LNCaP clone FGC (cell line): ENCODE measurements around the gene DEPDC5.
"Not testable (repeated sequence)": the region's sequence is repeated elsewhere in the genome, so short reads cannot be mapped to it uniquely, and the experiment has no call there.

ENCODE experiments used
- DNase-seq: peaks from one replicate; pipeline ENCODE4 v3.0.0-alpha.2; 2011; ENCODE audit warnings: low read depth
- H3K4me3 ChIP-seq: 2 replicates; pipeline ENCODE4 v1.5.1; 2011; ENCODE audit warnings: mild to moderate bottlenecking, low read depth, low read length, control low read depth
- CTCF ChIP-seq: IDR thresholded peaks from 2 replicates; pipeline ENCODE4 v1.5.1; 2012; ENCODE audit warnings: mild to moderate bottlenecking; ENCODE audit not compliant: control insufficient read depth, insufficient read depth; ENCODE audit errors: extremely low read depth

DEPDC5 gene

GRCh38 chr22:31749636-31750364 lies 4.0 kb upstream of the DEPDC5 start, which contains the start of gene PRR14L:
PRR14L (minus strand) TSS chr22:31750132; CDS start chr22:31738860, 11,272 bp downstream.
- TF ChIP-seq CTCF, result no peak
- DNase-seq, result peak; percentile 72
- H3K4me3 ChIP-seq, result peak within 1 kb of the TSS; percentile 96

- TF ChIP-seq CTCF, result no peak
- no peak for DNase-seq
- peak overlapping the region; percentile 96 for H3K4me3 ChIP-seq
Observed at GRCh38 chr22:31750365-31751284, 3.2 kb upstream of the DEPDC5 start.

DNA sequence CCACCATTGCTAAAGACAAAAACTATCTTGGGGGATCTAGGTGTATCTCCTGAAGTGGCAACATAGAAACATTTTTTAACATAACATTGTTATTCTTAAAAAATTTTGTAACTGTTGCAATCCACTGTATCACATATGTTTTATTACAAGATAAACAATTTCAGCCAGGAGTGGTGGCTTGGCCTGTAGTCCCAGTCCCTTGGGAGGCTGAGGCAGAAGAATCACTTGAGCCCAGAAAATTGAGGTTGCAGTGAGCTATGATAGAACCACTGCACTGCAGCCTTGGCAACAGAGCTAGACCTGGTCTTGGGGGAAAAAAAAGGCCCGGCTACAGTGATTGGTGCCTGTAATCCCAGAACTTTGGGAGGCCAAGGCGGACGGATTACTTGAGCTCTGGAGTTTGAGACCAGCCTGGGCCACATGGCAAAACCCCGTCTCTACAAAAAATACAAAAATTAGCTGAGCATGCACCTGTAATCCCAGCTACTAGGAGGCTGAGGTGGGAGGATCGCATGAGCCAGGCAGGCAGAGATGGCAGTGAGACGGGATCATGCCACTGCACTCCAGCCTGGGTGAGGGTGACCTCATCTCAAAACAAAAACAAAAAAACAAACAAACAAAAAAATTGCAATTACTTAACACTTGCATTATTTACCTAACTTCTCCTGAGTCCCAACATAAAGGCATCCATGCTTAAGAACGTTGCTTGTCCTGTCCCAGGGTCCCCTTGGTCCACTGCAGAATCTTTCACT lies 1.5 kb upstream of the DEPDC5 start:
- DNase-seq, result no peak
- TF ChIP-seq CTCF, result no peak
- no peak overlapping the region for H3K4me3 ChIP-seq

DNA sequence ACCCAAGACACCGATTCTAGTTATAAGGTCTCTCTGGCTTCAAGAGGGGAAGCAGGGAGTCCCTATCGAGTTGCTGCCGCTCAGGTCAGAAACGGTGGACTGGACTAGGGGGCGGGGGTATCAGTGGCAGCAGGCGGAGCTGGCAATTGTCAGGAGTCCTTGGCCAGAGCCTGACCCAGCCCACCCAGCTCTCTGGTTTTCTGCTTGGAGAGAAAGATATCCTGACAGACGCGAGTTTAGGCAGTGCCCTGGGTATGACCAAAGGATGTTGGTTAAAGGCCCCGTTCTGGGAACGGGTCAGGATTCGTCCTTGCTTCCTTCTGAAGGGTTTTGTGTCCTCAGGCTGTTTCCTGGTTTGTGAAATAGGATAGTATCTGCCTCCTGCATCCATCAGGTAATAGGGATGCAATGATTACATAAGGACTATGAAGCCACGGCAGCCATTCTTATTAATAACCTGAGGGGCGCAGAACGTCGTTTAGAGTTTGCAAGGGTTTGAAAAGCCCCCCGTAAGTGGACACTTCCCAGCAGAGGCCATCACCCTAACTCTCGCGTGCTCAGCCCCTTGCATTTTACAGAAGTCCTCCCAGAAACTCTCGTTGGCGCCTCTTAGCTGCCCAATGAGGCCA lies 700 bp upstream of the DEPDC5 start:
- DNase-seq, result no peak
- peak overlapping the region; percentile 82 for H3K4me3 ChIP-seq
- no peak for TF ChIP-seq CTCF

DNA sequence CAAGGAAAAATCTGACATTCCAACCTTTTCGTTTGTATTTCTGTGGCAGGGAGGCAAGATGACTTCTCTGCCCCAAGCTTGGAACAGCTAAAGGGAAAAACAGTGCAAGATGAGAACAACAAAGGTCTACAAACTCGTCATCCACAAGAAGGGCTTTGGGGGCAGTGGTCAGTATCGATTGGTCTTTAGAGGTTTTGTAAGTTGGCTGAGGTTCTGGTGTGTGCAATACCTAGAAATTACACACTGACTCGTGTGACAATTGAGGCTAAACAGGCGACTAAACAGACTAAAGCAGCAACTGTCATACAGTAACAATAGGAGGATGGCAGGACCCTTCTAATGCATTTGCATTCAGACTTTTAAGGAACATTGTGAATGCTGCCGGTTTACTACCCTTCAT lies 994 bp downstream of the DEPDC5 start:
- no peak for DNase-seq
- H3K4me3 ChIP-seq, result peak overlapping the region; percentile 82
- TF ChIP-seq CTCF, result no peak

DNA sequence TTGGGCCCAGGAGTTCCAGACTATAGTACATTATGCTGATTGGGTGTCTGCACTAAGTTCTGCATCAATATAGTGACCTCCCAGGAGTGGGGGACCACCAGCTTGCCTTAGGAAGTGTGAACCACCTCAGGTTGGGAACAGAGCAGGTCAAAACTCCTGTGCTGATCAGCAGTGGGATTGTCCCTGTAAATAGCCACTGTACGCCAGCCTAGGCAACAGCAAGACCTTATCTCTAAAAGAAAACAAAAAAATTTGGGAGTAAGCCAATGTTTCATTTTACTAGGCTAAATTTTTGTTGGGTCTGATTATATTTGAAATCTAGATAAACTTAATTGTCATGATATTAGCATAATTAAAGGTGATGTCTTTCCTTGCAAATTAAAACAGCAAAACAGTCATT lies 3.4 kb downstream of the DEPDC5 start:
- no peak for TF ChIP-seq CTCF
- no peak for DNase-seq
- no peak overlapping the region for H3K4me3 ChIP-seq

DNA sequence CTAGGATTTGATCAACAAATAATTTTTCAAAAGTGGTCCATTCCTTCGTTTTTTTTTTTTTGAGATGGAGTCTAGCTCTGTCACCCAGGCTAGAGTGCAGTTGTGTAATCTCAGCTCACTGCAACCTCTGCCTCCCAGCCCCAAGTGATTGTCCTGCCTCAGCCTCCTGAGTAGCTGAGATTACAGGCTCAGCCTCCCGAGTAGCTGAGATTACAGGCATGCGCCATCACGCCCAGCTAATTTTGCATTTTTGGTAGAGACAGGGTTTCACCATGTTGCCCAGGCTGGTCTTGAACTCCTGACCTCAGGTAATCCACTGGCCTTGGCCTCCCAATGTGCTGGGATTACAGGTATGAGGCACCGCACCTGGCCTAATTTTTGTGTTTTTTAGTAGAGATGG lies 5.0 kb downstream of the DEPDC5 start:
- not testable (repeated sequence) for DNase-seq, H3K4me3 ChIP-seq
